HepG2 (cell line): ENCODE measurements around the gene TGFA. TPM values are rescaled to one million over a fixed set of nuclear protein-coding genes. Genes with fewer than 3 reads are reported as not detected.
A peak's percentile ranks its signal among the peaks of the same experiment; 100 is the strongest.

Experiments used
- CEBPB ChIP-seq: IDR thresholded peaks from 2 replicates; pipeline ENCODE4 v1.6.1; 2011; ENCODE audit warnings: low read depth, low read length, improper control_type of control experiment, borderline replicate concordance
- E2F1 ChIP-seq: sonication (generic); formaldehyde crosslinking; IDR thresholded peaks from 2 replicates; pipeline ENCODE4 v1.5.0; 2020; ENCODE audit warnings: missing genetic modification reagents
- HNF4G ChIP-seq, 2 experiments: sonication (generic) in 1 of 2; formaldehyde crosslinking in 1 of 2; IDR thresholded peaks; 2 replicates each; pipeline versions ENCODE4 v1.4.0 to v1.6.1; 2011 to 2020; ENCODE audit warnings: borderline replicate concordance in 2 of 2, low read depth in 2 of 2, mild to moderate bottlenecking in 2 of 2, low read length in 1 of 2, missing genetic modification reagents in 1 of 2, moderate library complexity in 1 of 2
- ISX ChIP-seq: sonication (generic); formaldehyde crosslinking; conservative IDR thresholded peaks from 2 replicates; pipeline ENCODE4 v1.5.0; 2020; ENCODE audit warnings: missing genetic modification reagents
- RARA ChIP-seq: IDR thresholded peaks from 2 replicates; pipeline ENCODE4 v1.6.1; 2016; ENCODE audit warnings: missing genetic modification reagents, missing compliant biosample characterization
- SOX6 ChIP-seq, 2 experiments: fragments of 450-650 bp in 1 of 2; sonication (generic) in 1 of 2; formaldehyde crosslinking in 1 of 2; IDR thresholded peaks; 2 replicates each; pipeline versions ENCODE4 v1.4.0 to v1.6.1; 2017 to 2020; ENCODE audit warnings: antibody characterized with exemption in 1 of 2, mild to moderate bottlenecking in 1 of 2, missing genetic modification reagents in 1 of 2
- STAG1 ChIP-seq: sonication (generic); formaldehyde crosslinking; IDR thresholded peaks from 2 replicates; pipeline ENCODE4 v1.4.0; 2020; ENCODE audit warnings: missing genetic modification reagents
- TCF7L2 ChIP-seq: IDR thresholded peaks from 2 replicates; pipeline ENCODE4 v1.6.1; 2011; ENCODE audit warnings: mild to moderate bottlenecking, low read depth, low read length, moderate library complexity
- XRCC5 ChIP-seq: fragments of 200-400 bp; formaldehyde crosslinking; optimal IDR thresholded peaks from 2 replicates; pipeline ENCODE3; 2017; ENCODE audit warnings: mild to moderate bottlenecking, low read length
- YY1 ChIP-seq: IDR thresholded peaks from 2 replicates; pipeline ENCODE4 v1.6.1; 2011; ENCODE audit warnings: low read length, low read depth, moderate library complexity, mild to moderate bottlenecking; ENCODE audit not compliant: insufficient read depth, insufficient replicate concordance
- ZBTB37 ChIP-seq: sonication (generic); formaldehyde crosslinking; IDR thresholded peaks from 2 replicates; pipeline ENCODE4 v1.4.0; 2020; ENCODE audit warnings: mild to moderate bottlenecking, missing genetic modification reagents
- ZNF12 ChIP-seq: sonication (generic); formaldehyde crosslinking; IDR thresholded peaks from 2 replicates; pipeline ENCODE4 v1.5.0; 2020; ENCODE audit warnings: missing genetic modification reagents
- ZNF33A ChIP-seq: sonication (generic); formaldehyde crosslinking; IDR thresholded peaks from 2 replicates; pipeline ENCODE4 v1.5.1; 2020; ENCODE audit warnings: missing genetic modification reagents, mild to moderate bottlenecking, moderate library complexity, borderline replicate concordance
- ZNF777 ChIP-seq: sonication (generic); formaldehyde crosslinking; IDR thresholded peaks from 2 replicates; pipeline ENCODE4 v1.4.0; 2020; ENCODE audit warnings: missing genetic modification reagents
- ZSCAN21 ChIP-seq: sonication (generic); formaldehyde crosslinking; IDR thresholded peaks from 2 replicates; pipeline ENCODE4 v1.8.0; 2022; ENCODE audit warnings: mild to moderate bottlenecking, missing genetic modification reagents, moderate library complexity, borderline replicate concordance
- polyA plus RNA-seq, 8 experiments: library from polyadenylated mRNA; depleted of rRNA in 3 of 8; stranded (reverse) in 7 of 8; unstranded in 1 of 8; fragments of >200 nt; fragmentation: Illumina TruSeq in 4 of 8; extraction: Trizol in 4 of 8; gene quantifications; 2 replicates each; pipeline versions ENCODE4 v1.2.1 to v1.2.3, GENCODE V29; 2011 to 2016; ENCODE audit warnings: low read depth in 4 of 8, missing spikeins in 1 of 8, mixed read lengths in 1 of 8; ENCODE audit not compliant: insufficient read depth in 1 of 8
- total RNA-seq, 5 experiments: library from RNA; depleted of rRNA; stranded (reverse); fragments of >200 nt; fragmentation: Illumina TruSeq; extraction: Trizol; gene quantifications; 2 replicates each; pipeline ENCODE4 v1.2.3, GENCODE V29; 2016; ENCODE audit warnings: low read depth in 1 of 5
- TF ChIP-seq, protein P1 (sequence below): sonication (generic); formaldehyde crosslinking; conservative IDR thresholded peaks from 2 replicates; pipeline ENCODE4 v1.4.0; 2020; ENCODE audit warnings: mild to moderate bottlenecking, missing genetic modification reagents, moderate library complexity
- TF ChIP-seq, protein P2 (sequence below): sonication (generic); formaldehyde crosslinking; IDR thresholded peaks from 2 replicates; pipeline ENCODE4 v1.4.0; 2020; ENCODE audit warnings: missing genetic modification reagents, borderline replicate concordance
- TF ChIP-seq, protein P3 (sequence below): sonication (generic); formaldehyde crosslinking; IDR thresholded peaks from 2 replicates; pipeline ENCODE4 v1.4.0; 2020; ENCODE audit warnings: missing genetic modification reagents

Gene TGFA
- total and polyA plus RNA-seq, 2 of the 13 experiments (the other 11 are each of a cell fraction or from before 2014, with no cell fraction given), result 7.8 to 15.3 TPM

DNA sequence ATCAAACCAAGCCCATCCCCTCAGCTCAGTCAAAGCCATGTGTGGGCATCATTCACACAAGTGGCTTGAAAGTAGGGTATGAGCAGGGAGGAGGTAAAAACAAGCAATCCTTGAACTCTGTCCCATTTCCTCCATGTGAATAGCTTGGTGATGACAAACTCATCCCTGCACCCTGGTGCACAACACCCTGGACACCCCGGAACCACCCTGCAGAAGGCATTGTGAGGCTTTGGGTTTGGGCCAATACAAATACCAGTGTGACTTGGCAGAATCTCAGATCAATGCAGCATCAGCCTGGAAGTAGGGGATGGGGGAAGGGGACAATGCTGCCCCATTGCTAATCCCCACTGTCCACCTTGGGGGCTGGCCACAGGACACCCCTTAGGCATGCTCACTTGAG, 28.6 kb downstream of the TGFA start (continued):
- TF ChIP-seq SOX6 (IDR thresholded peaks at IDR 0.05) (no peak), SOX6 (CRISPR knock-in tag; IDR thresholded peaks at IDR 0.05) (peak; percentile 74), ISX (CRISPR knock-in tag) (no peak), ZNF12 (CRISPR knock-in tag) (peak; percentile 93), ZBTB37 (CRISPR knock-in tag) (no peak), STAG1 (CRISPR knock-in tag) (no peak), TCF7L2 (no peak), ZSCAN21 (no peak), ZNF777 (CRISPR knock-in tag) (no peak), YY1 (no peak), XRCC5 (peak; percentile 32), HNF4G (IDR thresholded peaks at IDR 0.05; ENCODE audit: borderline replicate concordance, low read depth, low read length) (no peak), HNF4G (CRISPR knock-in tag; IDR thresholded peaks at IDR 0.05; ENCODE audit: borderline replicate concordance, low read depth) (no peak), RARA (peak; percentile 51; the same call in 1 of the 2 replicates), E2F1 (CRISPR knock-in tag) (no peak), ZNF33A (CRISPR knock-in tag) (no peak), CEBPB (no peak)
- TF ChIP-seq, protein P1, sequence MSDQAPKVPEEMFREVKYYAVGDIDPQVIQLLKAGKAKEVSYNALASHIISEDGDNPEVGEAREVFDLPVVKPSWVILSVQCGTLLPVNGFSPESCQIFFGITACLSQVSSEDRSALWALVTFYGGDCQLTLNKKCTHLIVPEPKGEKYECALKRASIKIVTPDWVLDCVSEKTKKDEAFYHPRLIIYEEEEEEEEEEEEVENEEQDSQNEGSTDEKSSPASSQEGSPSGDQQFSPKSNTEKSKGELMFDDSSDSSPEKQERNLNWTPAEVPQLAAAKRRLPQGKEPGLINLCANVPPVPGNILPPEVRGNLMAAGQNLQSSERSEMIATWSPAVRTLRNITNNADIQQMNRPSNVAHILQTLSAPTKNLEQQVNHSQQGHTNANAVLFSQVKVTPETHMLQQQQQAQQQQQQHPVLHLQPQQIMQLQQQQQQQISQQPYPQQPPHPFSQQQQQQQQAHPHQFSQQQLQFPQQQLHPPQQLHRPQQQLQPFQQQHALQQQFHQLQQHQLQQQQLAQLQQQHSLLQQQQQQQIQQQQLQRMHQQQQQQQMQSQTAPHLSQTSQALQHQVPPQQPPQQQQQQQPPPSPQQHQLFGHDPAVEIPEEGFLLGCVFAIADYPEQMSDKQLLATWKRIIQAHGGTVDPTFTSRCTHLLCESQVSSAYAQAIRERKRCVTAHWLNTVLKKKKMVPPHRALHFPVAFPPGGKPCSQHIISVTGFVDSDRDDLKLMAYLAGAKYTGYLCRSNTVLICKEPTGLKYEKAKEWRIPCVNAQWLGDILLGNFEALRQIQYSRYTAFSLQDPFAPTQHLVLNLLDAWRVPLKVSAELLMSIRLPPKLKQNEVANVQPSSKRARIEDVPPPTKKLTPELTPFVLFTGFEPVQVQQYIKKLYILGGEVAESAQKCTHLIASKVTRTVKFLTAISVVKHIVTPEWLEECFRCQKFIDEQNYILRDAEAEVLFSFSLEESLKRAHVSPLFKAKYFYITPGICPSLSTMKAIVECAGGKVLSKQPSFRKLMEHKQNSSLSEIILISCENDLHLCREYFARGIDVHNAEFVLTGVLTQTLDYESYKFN, result peak; percentile 77
- TF ChIP-seq, protein P2, sequence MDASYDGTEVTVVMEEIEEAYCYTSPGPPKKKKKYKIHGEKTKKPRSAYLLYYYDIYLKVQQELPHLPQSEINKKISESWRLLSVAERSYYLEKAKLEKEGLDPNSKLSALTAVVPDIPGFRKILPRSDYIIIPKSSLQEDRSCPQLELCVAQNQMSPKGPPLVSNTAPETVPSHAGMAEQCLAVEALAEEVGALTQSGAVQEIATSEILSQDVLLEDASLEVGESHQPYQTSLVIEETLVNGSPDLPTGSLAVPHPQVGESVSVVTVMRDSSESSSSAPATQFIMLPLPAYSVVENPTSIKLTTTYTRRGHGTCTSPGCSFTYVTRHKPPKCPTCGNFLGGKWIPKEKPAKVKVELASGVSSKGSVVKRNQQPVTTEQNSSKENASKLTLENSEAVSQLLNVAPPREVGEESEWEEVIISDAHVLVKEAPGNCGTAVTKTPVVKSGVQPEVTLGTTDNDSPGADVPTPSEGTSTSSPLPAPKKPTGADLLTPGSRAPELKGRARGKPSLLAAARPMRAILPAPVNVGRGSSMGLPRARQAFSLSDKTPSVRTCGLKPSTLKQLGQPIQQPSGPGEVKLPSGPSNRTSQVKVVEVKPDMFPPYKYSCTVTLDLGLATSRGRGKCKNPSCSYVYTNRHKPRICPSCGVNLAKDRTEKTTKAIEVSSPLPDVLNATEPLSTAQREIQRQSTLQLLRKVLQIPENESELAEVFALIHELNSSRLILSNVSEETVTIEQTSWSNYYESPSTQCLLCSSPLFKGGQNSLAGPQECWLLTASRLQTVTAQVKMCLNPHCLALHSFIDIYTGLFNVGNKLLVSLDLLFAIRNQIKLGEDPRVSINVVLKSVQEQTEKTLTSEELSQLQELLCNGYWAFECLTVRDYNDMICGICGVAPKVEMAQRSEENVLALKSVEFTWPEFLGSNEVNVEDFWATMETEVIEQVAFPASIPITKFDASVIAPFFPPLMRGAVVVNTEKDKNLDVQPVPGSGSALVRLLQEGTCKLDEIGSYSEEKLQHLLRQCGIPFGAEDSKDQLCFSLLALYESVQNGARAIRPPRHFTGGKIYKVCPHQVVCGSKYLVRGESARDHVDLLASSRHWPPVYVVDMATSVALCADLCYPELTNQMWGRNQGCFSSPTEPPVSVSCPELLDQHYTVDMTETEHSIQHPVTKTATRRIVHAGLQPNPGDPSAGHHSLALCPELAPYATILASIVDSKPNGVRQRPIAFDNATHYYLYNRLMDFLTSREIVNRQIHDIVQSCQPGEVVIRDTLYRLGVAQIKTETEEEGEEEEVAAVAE, result no peak
- TF ChIP-seq, protein P3, sequence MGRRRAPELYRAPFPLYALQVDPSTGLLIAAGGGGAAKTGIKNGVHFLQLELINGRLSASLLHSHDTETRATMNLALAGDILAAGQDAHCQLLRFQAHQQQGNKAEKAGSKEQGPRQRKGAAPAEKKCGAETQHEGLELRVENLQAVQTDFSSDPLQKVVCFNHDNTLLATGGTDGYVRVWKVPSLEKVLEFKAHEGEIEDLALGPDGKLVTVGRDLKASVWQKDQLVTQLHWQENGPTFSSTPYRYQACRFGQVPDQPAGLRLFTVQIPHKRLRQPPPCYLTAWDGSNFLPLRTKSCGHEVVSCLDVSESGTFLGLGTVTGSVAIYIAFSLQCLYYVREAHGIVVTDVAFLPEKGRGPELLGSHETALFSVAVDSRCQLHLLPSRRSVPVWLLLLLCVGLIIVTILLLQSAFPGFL (CRISPR knock-in tag), result no peak
